GM18951 (cell line): Measurements from ENCODE around the gene SLC35F3.
"Not testable (repeated sequence)": the region's sequence is repeated elsewhere in the genome, so short reads cannot be mapped to it uniquely, and the experiment has no call there.

Experiments used
- POLR2A ChIP-seq: IDR thresholded peaks from 4 replicates; pipeline ENCODE4 v1.6.1; 2011; ENCODE audit warnings: mild to moderate bottlenecking; ENCODE audit not compliant: insufficient read length, insufficient read depth; ENCODE audit errors: extremely low read depth
- in situ Hi-C: fragments of 300-500 bp; cut with MboI; formaldehyde crosslinking; loops from one replicate; pipeline ENCODE4 v1.12.0; 2022; ENCODE audit warnings: low sequenced_read_pairs, mixed read lengths, inconsistent platforms; ENCODE audit not compliant: unreplicated experiment

SLC35F3 gene

DNA sequence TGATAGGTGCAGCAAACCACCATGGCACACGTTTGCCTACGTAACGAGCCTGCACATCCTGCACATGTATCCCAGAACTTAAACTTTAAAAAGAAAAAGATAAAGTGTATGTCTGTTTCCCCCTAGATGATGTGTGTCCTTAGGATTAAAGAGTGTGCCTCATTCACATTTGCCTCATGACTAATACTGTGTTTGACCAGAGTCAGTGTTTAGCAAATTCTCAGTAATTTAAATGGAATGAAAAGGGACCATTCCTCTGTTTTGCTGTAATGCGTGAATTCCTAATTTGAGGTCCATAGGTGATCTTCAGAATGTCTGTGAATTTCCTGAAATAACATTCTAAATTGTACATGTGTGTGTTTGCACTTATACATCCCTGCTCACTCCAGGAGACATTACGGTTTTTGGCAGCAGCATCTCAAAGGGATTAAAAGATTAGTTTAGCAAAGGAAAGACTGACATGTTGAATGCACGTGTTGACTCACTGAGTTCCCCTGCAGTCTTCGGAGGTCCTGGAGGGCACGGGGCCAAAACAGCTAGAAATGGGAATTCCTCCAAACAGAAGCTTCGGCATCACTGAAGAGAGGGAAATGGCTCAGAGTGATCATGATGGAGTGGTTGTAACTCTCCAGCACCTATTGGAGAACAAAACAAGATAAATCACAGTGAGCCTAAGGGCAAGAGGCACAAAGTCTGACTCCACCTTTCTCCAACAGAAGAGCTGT is 19.1 kb upstream of the SLC35F3 start:
- in situ Hi-C loops: no loop called here
- no peak for TF ChIP-seq POLR2A

GRCh38 chr1:233891151-233891550 is 13.3 kb upstream of the SLC35F3 start:
- in situ Hi-C loops: not testable (repeated sequence)

GRCh38 chr1:233897325-233898162 is 6.9 kb upstream of the SLC35F3 start:
- in situ Hi-C loops: no loop called here
- no peak for TF ChIP-seq POLR2A

DNA sequence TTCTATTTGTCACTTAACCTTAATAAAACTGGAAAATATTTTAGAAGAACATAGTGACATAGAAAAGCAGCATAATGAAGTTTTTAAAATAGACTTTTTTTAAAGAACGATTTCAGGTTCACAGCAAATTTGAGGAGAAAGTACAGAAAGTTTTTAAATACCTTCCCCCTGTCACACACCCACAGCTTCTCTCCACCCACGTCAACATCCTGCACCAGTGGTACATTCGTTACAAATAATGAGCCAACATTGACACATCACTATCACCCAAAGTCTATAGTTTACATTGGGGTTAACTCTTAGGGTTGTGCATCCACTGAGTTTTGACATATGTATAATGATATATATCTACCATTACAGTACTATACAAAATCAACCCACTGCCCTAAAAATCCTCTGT is 3.0 kb upstream of the SLC35F3 start:
- TF ChIP-seq POLR2A: no peak
- in situ Hi-C loops: no loop called here

DNA sequence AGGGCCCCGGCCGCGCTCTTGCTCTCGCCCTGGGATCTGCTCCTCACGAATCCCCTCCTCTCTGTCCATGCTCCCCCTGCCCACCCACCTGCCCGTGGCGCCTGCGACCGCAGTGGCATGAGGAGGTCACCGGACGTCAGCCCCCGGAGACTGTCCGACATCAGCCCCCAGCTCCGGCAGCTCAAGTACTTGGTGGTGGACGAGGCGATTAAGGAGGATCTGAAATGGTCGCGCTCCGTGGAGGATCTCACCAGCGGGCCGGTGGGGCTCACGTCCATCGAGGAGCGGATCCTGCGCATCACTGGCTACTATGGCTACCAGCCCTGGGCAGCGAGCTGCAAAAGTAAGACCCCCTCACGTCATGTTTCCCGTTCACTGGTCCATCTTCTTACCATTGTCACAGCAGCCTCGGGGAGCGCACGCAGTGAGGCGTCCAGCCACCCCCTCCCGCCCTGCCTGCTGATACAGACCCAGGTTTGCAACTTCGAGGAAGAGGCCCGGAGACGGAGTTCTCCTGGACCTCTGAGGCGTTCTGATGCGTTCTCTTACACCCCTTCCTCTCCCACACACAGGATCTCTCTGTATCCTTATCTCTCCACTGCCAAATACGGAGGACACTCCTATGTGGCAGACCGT is 1.1 kb downstream of the SLC35F3 start:
- no peak for TF ChIP-seq POLR2A
- in situ Hi-C loops: no loop called here

GRCh38 chr1:233907151-233907550 is 2.7 kb downstream of the SLC35F3 start:
- in situ Hi-C loops: no loop called here
- no peak for TF ChIP-seq POLR2A

DNA sequence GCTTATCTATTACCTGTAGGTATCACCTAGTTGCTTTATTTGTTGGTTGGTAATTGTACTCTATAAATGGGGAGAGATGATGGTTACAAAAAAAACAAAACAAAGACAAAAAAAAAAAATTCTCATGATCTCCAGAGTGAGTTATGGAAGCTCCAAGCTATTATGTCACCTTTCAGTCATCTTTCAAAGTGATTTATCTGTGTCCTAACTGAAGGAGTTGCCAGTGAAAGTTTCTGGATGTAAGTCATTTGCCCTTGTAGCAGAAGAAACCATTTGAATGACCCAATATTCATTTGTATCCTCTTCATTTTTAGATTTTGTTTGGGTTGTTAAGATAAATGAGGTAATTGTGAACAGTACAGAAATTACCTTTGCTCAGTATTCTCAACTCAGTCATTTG is 3.6 kb downstream of the SLC35F3 start:
- in situ Hi-C loops: no loop called here
- no peak for TF ChIP-seq POLR2A

- TF ChIP-seq POLR2A: no peak
- in situ Hi-C loops: no loop called here
Observed at GRCh38 chr1:233909195-233909594, 4.7 kb downstream of the SLC35F3 start.

DNA sequence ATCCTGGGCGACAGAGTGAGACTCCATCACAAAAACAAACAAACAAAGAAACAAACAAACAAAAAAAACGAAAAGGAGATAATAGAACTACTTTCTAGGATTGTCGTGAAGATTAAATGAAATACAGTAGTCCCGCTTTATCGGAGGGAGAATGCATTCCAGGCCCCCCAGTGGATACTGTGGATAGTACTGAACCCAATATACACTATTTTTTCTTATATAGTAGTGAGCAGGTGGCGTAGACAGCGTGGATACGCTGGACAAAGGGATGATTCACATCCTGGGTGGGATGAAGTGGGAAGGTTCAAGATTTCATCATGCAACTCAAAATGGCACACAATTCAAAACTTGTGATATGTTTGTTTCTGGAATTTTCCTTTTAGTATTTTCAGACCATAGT is 8.0 kb downstream of the SLC35F3 start:
- in situ Hi-C loops: no loop called here
- TF ChIP-seq POLR2A: no peak

- in situ Hi-C loops: no loop called here
- TF ChIP-seq POLR2A: no peak
Observed at GRCh38 chr1:233912909-233913308, 8.4 kb downstream of the SLC35F3 start.

- in situ Hi-C loops: no loop called here
Observed at GRCh38 chr1:233916706-233917105, 12.2 kb downstream of the SLC35F3 start.

DNA sequence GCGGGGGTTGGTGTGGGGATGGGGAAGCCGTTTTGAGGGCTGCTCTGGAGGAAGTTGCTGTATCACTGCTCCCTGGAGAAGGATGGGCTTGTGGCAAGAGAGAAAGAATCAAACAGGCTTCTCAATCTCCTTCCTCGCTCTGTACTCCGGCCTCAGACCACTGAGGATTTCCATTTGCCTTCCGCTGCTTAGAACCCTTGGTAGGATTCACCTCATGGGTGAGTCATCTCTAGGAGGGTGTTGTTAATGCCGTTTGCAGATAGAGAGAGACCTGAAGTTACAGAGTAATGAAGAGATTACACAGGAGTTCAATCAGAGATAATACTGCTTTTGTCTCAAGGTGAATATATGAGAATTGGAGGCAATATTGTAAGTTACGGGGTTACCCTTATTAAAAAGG is 15.3 kb downstream of the SLC35F3 start:
- in situ Hi-C loops: no loop called here
- no peak for TF ChIP-seq POLR2A

More at GRCh38 chr1:233916706-233917105, 12.2 kb downstream of the SLC35F3 start:
- TF ChIP-seq POLR2A: no peak

GRCh38 chr1:233928123-233928522 is 23.6 kb downstream of the SLC35F3 start:
- in situ Hi-C loops: no loop called here
- TF ChIP-seq POLR2A: no peak

DNA sequence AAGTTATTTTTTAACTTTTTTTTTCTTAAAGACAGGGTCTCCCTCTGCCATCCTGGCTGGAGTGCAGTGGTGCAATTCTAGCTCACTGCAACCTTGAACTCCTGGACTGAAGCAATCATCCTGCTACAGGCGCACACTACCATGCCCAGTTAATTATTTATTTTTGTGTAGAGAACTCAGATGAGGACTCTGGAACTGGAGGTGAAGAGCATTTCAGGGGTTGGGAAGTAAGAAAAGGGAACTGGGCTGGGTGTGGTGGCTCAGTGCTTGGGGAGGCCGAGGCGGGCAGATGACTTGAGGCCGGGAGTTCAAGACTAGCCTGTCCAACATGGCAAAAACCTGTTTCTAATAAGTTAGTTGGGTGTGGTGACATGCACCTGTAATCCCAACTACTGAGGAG is 28.9 kb downstream of the SLC35F3 start:
- in situ Hi-C loops: no loop called here
- no peak for TF ChIP-seq POLR2A
